Hepatocyte (in vitro differentiated cells): ENCODE data around the gene HSPH1.

Experiments
- CTCF ChIP-seq: fragments of 200-600 bp; sonication (generic); IDR thresholded peaks from 2 replicates; pipeline ENCODE4 v1.5.1; 2016; ENCODE audit warnings: antibody characterized with exemption, mild to moderate bottlenecking; ENCODE audit not compliant: poor library complexity
- EZH2 ChIP-seq: fragments of 200-600 bp; sonication (generic); IDR thresholded peaks from 2 replicates; pipeline ENCODE4 v1.6.1; 2016; ENCODE audit warnings: antibody characterized with exemption, mild to moderate bottlenecking, borderline replicate concordance

DNA sequence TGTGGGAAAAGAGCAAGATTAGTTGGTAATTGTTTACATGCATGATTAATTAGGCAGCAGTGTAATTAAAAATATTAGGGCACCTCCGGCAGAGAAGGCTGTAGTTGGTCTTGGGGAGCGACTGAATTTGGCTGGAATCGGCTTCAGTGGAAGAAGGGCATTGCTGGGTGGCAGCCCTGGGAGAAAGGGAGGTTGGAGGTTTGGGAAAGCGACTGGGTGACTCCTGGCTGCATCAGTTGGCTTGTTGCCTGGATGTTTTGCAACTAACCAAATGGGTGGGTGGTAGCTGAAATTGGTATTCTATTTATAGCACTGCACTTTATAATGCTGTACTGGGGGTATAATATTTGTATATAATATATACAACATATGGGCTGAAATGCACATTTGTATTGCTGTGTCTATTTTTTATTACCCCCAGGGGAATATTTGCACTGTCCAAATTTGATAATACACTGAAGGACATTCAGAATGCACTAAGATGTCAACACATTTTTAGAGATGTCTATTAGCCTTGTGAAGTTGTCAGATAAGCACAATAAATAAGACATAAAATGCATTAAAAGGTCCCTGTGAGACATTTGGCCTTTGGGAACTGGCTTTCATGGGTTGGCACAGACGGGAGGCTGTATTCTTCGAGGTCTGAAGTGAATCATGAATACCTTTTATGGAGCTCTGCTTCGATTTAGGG, 39.8 kb upstream of the HSPH1 start:
- TF ChIP-seq CTCF (no peak), EZH2 (no peak)
